ENCODE data around the gene HEYL.

The HEYL gene

DNA sequence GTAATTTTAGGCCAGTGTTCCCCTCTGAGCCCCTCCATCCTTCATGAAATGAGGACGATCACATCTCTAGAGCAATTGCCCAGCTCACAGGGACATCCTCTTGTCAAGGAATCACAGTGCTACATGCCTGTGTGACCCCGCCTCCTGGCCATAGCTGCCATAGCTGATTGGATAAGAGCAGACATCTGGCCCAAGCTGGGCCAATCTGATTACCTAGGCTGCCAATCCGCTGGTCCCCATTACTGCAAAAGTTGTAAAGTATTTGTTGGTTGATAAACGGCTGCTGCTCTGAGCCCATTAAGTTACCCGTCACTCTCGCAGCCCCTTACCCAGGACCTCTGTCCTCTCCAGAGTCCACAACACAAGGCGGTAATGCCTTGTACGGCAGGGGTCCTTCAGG is 24.1 kb upstream of the HEYL start:
- DNase-seq = no peak

DNA sequence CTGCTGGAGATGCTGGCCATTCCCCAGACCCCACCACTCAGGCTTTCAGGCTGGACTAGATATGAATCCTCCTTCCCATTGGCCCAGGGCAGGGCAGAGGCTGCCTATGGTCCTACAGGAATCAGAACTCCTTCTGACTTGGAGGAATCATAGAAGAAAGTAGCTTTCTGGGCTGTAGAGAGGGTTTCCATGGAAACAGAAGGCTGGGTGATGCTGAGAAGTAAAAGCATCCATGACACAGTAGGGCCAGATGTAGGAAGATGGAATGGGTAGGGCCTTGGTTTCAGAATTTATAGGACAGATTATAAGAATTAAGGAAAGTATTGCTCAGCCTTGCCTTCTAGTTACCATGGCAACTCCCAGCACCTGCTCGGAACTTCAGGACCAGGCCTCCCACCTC is 23.4 kb upstream of the HEYL start:
- DNase-seq = no peak

DNA sequence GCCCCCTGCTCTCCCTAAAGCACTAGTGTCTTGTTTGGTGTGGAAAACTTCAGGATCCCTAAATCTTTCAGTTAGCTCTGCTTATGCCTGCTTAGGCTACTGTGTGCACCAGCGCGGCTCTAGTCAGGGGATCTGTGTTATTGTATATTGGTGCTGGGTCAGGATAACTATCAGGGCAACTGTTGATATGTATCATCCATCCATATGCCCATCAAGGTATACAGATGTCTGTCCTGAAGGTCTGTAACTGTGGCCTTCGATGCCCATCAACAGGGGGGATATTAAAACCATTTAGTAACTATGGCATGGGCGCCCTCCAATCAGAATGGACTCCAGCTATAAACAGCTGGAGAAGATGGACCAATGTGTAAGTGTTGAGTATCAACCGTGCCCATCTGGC is 20.1 kb upstream of the HEYL start:
- no peak for DNase-seq

DNA sequence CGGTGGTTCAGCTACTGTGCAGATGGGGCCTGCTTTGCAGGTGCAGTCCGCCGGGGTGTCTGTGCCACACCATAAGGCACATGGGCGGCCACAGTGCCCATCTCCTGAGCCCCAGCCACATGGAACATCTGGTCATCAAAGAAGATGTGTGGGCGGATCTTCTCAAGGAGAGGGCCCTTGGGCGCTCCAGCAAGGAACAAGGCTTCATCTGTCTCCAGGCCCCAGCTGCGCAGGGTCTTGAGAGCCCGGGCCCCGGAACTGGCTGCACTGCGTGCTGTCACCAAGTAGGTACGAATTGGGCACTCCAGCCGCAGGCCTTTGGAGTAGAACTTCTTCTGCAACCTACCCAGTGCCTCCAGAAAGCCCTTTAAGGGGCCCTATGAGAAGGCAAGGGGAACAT is 19.7 kb upstream of the HEYL start:
- DNase-seq = no peak

DNA sequence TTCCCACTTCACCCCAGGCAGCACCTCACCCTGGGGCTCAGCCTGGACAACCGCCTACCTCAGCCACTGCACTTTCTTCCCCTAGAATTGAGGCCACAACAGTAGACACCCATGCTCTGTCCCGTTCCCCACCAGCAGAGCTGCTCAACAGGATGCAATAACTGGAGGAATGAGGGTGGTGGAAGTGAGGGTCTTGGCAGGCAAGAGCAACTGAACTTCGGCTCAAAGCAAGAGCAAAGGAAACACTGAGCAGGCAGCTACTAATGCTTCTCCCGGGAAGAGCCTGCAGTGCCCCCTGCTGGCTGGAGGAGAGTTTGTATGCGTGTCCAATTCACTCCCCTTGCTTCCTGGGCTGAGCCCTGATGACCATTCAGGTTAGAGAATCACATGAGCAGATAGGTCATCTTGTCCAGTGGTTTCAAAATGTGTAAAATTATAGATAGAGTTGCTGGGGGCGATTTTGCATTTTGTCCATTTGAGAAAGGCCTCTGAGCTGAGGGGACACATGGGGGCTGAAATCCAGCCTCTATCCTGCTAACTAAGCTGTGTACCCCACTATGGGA is 18.6 kb upstream of the HEYL start:
- peak; percentile 99 for DNase-seq

DNA sequence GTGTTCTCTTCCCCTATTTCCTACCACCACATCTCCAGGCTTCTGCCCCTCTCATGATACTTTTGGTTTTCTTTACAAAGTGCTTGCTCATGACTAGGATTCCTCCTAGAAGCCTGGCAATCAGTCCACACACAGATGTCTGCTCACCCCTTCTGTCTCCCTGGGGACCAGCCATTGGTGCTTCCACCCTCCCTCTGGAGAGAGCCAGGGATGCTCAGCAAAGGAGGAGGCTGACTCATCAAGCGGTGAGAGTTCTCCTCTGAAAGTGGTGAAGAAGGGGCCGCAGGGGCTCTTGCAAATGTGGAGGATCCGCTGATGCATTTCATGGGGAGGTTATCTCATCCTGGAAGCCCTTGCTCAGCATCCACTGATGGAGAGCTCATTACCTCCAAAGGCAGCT is 18.0 kb upstream of the HEYL start:
- DNase-seq = peak; percentile 87

DNA sequence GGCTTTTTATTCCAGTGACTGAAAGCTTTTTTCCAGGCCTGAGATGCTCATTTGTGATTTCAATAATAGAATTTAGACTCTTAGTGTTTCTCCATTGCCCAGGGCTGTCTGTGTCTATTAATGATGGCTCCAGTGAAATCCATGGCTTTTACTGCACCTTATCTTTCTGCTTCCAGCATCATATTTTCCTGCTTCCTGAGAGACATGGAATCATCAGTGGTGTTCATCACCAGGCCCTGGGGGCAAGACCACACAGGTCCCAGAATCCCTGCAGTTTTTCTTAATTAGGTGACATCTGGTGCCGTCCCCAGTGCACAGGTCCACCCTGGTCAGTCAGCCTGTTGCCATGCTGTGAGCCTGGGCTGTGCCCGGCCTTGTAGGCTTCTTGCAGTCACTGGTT is 16.9 kb upstream of the HEYL start:
- peak; percentile 95 for DNase-seq

DNA sequence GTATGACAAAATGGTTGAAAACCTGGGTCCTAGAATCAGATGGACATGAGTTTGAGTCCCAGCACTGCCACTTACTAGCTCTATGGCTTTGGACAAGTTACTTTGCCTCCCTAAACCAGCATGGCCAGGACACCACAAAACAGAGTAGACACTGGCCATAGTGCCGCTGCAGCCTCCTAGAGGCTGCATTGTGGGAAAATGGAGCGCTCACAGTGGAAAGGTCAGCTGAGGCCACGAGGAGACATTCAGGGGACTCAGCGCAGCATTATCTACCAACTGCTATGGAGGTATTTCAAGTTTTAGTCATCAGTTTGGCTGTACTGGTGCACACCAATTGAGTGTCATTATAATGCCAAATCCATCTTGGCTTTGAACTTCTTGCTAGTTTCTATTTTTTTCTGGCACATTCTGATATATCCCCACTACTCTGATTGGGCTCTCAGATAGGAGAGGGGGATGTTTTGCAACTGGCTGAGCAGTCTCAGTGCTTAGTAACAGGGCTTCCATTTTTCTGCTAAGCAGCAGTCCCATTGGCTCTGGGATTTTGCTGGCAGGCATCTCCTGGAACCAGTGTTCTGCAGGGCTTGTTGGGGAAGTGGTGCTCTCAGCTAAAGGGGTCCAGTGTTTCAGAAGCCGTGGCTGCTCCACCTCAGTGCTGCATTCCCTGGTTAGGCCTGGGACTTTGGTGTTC is 16.3 kb upstream of the HEYL start:
- peak; percentile 89 for DNase-seq

DNA sequence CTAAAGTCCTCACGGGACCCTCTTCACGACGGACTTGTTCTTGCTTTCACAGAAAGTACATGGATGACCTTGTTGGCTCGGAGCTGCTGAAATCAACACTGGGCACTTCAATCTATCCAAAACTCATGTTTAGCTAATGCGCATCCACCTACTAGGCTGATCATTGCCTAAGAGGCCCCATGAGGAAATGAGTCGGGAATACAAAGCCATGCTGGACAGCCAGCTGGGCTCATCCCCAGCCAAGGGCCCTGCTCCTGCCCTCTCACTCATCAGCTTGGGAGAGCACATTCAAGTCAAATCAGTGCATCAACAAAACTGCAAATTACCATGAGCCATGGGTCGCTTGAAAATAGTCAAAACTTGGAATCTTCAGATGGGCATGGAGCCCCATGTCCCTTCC is 14.8 kb upstream of the HEYL start:
- no peak for DNase-seq

DNA sequence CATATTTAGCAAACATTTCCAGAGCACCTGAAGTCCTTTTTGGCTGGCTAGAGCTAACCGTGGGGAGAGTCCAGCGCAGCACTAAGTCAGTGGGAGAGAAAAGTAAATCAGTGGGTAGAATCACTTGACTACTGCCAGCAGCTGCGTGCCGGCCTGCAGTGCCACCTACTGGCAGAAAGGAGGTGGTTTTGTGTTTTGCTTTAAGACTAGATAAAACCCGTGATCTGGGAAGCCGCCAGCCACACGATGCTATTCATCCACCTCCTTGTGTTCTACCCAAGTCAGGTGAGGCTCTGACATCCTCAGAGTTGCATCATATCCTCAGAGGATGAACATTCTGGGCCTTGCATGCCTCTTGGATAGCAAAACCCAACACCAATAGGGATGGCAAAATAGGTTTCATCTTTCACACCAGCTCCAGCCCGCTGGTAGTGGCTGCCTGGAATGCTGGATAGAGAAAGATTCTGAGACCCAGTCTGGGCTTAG is 14.1 kb upstream of the HEYL start:
- peak; percentile 99 for DNase-seq

DNA sequence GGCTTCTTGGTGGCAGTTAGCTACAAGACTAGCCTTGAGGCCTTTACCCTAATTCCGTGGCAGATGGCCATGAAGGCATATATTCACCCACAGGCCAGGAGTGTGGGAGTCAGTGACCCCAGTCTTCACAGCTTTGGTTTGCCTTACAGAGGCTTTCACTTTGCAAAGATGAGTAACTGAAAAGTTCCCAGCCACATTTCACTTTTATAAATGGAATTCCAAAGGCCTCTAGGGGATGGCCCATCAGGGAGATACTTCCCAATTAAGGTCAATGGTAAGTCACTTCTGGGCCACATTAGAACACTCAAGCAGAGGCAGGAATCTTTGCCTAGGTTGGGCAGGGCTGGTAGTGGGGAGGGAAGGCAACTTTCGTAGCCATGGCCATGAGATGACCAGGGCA is 13.1 kb upstream of the HEYL start:
- DNase-seq = no peak

DNA sequence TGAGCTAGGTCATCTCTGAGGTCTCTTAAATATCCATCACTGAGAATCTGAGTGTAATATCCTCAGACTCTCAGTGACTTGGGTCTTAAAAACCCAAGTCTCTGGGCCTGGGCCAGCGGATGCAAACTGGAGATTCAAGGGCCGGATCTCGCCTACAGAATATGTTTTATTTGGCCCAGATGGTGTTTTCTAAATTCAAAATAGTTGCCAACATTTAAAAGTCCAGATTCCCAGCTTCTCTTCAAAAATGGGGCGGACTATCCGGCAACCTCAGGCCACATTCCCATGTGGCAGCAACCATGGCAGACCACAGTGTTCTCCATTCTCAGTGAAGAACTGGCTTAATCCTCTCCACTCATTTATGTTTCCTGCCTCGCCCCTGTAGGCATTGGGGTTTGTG is 12.7 kb upstream of the HEYL start:
- no peak for DNase-seq

DNA sequence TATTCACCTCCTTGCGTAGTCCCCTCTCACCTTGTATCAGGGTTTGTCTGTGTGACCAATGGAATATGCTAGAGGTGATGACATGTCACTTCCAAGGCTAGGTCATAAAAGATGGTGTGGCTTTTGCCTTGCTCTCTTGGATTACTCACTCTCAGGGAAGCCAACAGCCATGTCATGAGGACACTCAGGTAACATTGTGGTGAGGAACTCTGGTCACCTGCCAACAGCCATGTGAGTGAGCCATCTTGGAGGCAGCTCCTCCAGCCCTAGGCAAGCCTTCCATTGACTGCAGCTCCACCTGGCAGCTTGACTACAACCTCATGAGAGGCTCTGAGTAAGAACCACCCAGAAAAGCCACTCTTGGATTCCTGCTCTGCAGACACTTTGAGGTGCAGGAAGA is 11.0 kb upstream of the HEYL start:
- DNase-seq = no peak

DNA sequence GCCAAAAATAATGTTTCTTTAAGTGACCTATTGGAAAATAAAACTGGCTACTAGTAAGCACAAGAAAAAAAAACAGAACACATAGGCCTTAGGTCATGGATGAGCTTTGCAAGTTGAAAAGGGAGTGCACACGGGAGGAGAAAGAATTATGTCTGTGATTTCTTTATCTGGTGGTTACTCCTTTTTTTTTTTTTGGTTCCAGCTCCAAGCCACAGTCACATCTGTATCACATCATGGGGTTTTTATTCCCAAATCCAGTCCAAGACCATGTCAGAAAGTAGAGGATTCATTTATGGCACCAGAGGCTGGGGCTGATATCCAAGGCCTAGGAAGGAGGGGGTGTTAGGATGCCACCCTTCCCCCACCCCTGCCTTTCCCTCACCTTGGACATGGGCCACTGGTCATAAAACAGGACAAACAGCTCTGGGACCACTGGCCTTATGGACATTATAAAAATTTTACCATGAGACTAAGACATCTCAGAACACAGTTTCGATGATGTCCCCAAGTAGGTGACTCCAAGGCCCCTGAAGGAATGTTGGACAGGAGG is 10.3 kb upstream of the HEYL start:
- DNase-seq = no peak

DNA sequence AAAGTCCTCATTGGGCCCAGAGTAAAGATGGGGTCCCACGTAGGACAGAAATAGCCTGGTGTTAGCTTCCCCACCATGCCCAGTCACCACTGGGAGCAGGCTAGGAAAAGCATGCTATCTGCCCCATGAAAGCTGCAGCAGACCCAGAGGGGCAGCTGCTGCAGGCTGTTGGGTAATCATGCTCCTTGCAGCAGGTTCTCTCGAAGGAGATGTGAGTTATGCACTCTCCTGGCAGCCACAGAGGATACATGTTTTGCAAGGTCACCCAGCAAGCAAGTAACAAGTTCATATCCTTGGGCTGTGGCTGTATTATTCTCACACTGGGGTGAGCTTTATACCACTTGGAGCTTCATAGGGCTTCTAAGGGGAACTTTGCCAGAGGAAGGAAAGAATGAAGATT is 9.1 kb upstream of the HEYL start:
- no peak for DNase-seq

DNA sequence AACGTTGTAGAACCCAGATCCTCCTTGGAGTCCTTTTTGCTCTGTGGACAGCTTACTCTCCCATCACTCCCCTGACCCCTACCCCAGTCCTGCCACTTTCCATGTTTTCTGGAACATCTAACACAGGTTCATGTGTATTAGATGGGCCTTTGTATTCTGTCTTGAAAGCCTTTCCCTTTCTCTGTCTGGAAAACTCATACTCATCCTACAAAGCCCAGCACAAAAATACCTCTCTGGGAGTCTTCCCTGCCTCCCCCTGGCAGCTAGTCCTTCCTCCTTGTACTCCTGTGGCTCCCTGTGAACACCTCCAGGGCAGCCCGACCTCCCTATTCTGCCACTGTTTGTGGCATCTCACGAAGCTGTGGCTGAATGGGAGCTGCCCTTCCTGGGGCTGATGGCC is 7.8 kb upstream of the HEYL start:
- no peak for DNase-seq

DNA sequence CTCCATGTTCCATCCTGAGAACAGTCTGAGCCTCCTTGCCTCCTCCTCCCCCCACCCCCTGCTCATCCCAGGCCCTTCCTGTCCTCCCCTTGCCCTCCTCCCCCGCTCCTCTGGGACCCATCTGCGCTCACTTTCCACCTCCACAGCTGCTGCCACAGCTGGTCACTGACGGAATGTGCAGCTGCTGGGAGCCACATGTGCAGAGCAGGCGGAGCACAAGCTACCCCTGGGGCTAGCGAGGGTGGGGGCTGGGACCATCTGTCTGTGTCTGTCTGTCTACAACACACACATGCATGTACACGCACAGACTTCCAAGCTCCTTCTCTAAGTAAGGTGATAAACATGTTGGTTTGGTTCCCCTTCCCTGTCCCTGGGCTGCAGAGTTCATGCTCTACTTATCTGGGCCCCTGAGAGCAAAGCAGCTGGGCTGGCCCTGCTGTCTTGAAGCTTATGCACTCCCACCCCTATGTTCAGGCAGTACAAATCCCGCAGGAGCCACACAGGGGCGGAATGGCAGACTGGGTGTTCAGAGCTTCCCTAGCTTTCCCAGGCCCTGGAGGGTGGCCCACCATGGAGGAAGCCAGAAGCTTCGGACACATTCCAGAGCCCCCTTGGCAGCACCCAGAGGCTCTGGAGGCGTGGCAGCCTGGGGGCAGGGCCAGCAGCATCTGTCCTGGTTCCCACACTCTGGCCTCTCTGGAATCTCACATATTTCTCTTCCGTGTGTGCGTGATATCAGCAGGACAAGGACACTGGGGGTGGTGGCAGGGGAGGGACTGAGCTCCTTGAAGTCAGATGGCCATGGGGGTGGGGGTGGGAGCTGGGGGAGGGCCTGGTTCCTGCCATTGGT is 7.0 kb upstream of the HEYL start:
- DNase-seq = peak; percentile 100

DNA sequence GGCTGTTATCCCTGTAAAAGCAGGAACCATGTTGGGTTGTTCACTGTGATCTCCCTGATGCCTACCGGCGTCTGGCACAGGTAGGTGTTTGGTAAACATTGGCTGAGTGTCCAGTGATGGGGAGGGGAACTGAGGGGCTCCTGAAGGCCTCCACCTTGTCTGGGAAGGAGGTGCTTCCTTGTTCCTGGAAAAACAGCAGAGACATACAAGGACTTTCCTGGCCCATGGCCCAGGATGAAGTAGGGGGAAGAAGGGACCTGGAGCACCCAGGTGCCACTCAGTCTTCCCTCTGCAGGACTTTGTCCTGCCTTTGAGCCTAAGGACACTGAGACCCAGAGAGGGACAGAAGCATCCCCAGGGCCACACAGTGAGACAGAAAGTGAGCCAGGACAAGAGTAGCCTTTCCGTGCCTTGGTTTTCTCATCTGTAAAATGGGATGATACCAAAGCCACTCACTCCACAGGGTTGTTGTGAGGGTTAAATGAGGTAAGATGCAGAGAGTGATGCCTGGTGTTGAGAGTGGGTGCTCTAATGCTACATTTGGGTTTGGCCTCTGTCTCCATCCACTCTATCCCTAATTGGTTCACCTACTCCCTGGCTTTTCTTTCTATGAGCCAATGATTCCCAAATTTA is 6.1 kb upstream of the HEYL start:
- DNase-seq = no peak

DNA sequence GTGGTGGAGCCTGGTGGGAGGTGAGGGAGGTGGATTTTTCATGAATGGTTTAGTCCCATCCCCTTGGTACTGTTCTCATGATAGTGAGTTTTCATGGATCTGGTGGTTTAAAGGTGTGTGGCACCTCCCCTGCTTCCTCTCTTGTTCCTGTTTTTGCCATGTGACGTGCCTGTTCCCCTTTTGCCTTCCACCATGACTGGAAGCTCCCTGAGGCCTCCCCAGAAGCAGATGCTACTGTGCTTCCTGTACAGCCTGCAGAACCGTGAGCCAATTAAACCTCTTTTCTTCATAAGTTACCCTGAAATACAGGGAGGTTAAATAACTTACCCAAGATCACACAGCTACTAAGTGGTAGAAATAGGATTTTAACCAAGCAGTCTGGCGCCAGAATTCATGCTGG is 4.3 kb upstream of the HEYL start:
- no peak for DNase-seq

DNA sequence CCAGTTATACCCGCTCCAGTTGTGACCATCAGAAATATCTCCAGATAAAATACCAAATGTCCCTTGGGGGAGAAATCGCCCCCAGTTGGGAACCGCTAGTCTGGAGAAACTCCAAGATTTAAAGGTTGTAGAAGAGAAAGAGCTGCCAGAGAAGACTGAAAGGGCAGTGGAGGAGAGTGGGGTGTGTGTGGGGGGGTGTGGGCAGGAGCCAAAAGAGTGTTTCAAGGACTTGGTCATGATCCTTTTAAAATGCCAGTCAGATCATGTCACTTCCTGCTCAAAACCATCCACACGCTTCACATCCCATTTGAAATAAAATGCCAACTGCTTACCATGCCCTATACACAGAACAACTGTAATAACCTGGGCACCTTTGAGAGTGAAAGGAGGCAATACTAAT is 3.4 kb upstream of the HEYL start:
- no peak for DNase-seq

DNA sequence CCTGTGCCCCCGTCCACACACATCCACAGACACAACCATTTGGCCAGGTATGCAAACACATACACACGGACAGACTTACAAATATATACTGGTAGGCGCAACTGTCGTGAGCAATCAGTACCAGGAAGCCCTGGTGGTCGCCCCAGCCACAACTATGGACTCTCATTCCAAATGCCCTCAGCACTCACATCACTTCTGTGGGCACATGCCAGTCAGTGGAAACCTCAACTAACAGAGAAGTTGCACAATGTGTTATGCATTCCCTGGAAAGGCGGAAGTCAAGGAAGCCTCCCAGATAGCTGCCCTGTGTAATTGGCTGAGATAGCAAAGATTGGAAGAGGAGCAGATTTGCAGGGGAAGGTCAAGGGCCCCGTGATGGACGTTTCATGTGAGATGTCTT is 1.4 kb upstream of the HEYL start:
- DNase-seq = no peak

DNA sequence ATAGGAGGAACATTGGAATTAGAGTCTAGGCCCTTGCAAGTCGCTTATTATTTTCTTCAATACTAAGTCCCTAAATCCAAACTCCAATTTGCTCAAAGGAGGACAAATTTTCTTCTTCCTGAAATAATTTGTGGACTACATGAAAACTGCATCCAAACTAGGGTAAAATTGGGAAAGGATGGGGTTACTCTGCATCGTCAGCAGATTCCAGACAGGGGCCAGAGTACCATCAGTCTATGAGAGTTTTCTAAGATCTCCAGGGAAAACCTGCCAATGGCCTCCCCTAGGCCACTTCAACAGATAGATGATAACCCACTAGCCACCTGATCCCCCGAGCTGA is 508 bp downstream of the HEYL start:
- no peak for DNase-seq

DNA sequence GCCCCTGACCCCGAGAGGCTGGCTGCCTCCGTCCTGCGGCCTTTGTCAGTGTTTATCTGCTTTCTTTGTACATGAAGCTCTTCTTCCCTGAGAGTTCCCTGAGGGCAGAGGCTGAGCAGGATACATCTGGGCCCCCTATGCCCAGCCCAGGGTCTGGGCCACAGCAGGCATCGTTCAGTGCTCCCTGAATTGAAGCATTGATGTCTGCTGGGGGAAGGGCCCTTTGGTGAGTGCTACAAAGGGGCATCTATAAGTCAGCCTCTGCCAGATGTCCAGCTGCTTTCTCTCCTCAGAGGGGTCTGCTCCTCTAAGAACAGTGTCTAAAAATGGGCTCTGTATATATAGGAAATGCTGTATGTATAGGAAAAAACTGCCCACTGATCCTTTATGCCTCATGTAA is 2.1 kb downstream of the HEYL start:
- no peak for DNase-seq

DNA sequence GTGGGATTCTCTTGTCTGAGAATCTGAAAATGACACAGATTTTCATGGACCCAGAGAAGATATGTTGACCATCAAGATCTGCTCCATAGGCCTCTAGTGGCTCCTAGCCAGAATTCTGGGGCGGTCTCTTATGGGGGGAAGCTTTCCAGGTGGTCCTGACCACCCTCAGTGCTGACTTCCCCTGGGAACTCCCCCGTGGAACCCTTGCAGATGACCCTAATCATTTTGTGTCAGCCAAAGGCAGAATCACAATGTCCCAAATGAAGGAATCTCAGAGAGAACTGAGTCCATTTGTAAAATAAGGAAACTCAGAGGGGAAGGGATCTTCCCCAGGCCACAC is 3.6 kb downstream of the HEYL start:
- DNase-seq = no peak
